ENCODE results near the gene EXOC3L1. TPM values are rescaled to one million over a fixed set of nuclear protein-coding genes. Genes with fewer than 3 reads are reported as not detected.

Gene EXOC3L1
- total and polyA plus RNA-seq, 2 of the 13 experiments (the other 11 are each of a cell fraction or from before 2014, with no cell fraction given): 0.12 TPM; not detected in 1

- POLR2A ChIA-PET: interaction anchor here (0.9 kb wide), 1 partner anchor 8 kb away, joined by 3 read pairs; the partner anchor contains the start of gene E2F4
- no peak for DNase-seq (ENCODE audit: low spot score)
These were observed 10.6 kb upstream of the EXOC3L1 start for GRCh38 chr16:67200491-67200890.

GRCh38 chr16:67199808-67200198 is 9.9 kb upstream of the EXOC3L1 start:
- no peak for FAIRE-seq

More at GRCh38 chr16:67200491-67200890, 10.6 kb upstream of the EXOC3L1 start:
- WGBS (ENCODE audit: low lambda C conversion rate): 97% methylated on average over 5 of the region's 8 CpGs
- CTCF ChIA-PET (ENCODE audit: low intra/inter-chr PET ratio, low total read pairs): no interaction called here
- Histone ChIP-seq H3K4me3 (replicated peaks in 1 of 3; ENCODE audit: insufficient read depth in 1 of 3, low read depth in 2 of 3, low read length in 3 of 3) (no peak overlapping the region), H3K4me1 (ENCODE audit: insufficient read depth, low read length) (peaks cover 5% of the 10 kb centered on the region), H4K20me1 (ENCODE audit: insufficient read depth, low read length) (no peaks in the 10 kb centered on the region), H3K27me3 (ENCODE audit: control insufficient read depth in 1 of 2, insufficient read depth in 2 of 2, low read length in 2 of 2) (no peaks in the 10 kb centered on the region), H3K27ac (ENCODE audit: extremely low read length, insufficient read depth, low read length) (no peak overlapping the region), H3K9me3 (ENCODE audit: low read length) (no peaks in the 10 kb centered on the region), H3K4me2 (ENCODE audit: low read depth, low read length) (no peak overlapping the region), H2AFZ (ENCODE audit: low read length) (no peak overlapping the region), H3K36me3 (replicated peaks in 1 of 2; ENCODE audit: control insufficient read depth in 1 of 2, insufficient read depth in 2 of 2, low read length in 2 of 2) (peaks cover 46 to 63% of the 10 kb centered on the region in 2 experiments), H3K79me2 (ENCODE audit: insufficient read depth, low read length) (no peaks in the 10 kb centered on the region), H3K9ac (ENCODE audit: insufficient read depth, low read depth, low read length) (no peak overlapping the region)
- TF ChIP-seq RBFOX2 (IDR thresholded peaks at IDR 0.05; ENCODE audit: low read depth, low read length) (0 out of 2 replicates have a peak, but pooled peaks have one; percentile 34), AGO2 (optimal IDR thresholded peaks at IDR 0.05; ENCODE audit: low read depth, low read length) (peak; percentile 64), KLF6 (CRISPR knock-in tag; IDR thresholded peaks at IDR 0.05) (no peak)
- in situ Hi-C loops (cut with HindIII; ENCODE audit: extremely low pct_ligation_motif_present, low pct_unique_long_range_greater_than_20kb) (no loop called here), intact Hi-C loops (cut with micrococcal nuclease; ENCODE audit: unreplicated experiment) (no loop called here)
- no TSS peak for BruUV-seq (replicated peaks)
- ATAC-seq: no peak
- no peak for FAIRE-seq

More at GRCh38 chr16:67199808-67200198, 9.9 kb upstream of the EXOC3L1 start:
- POLR2A ChIA-PET: interaction anchor here (0.9 kb wide), 1 partner anchor 8 kb away, joined by 3 read pairs; the partner anchor contains the start of gene E2F4
- no peak overlapping the region for H3K27ac ChIP-seq (ENCODE audit: extremely low read length, insufficient read depth, low read length)
- intact Hi-C loops (cut with micrococcal nuclease; ENCODE audit: unreplicated experiment) (no loop called here), in situ Hi-C loops (cut with HindIII; ENCODE audit: extremely low pct_ligation_motif_present, low pct_unique_long_range_greater_than_20kb) (no loop called here)
- no peak overlapping the region for H3K4me2 ChIP-seq (ENCODE audit: low read depth, low read length)
- CTCF ChIA-PET (ENCODE audit: low intra/inter-chr PET ratio, low total read pairs): no interaction called here
- H3K27me3 ChIP-seq (ENCODE audit: control insufficient read depth in 1 of 2, insufficient read depth in 2 of 2, low read length in 2 of 2): no peaks in the 10 kb centered on the region
- DNase-seq (ENCODE audit: low spot score): no peak
- no peak overlapping the region for H2AFZ ChIP-seq (ENCODE audit: low read length)
- H3K4me3 ChIP-seq (replicated peaks in 1 of 3; ENCODE audit: insufficient read depth in 1 of 3, low read depth in 2 of 3, low read length in 3 of 3): no peak overlapping the region
- H3K9ac ChIP-seq (ENCODE audit: insufficient read depth, low read depth, low read length): no peak overlapping the region
- H3K36me3 ChIP-seq (replicated peaks in 1 of 2; ENCODE audit: control insufficient read depth in 1 of 2, insufficient read depth in 2 of 2, low read length in 2 of 2): peaks cover 47 to 70% of the 10 kb centered on the region in 2 experiments
- no peak for ATAC-seq
- H3K4me1 ChIP-seq (ENCODE audit: insufficient read depth, low read length): no peaks in the 10 kb centered on the region
- H3K9me3 ChIP-seq (ENCODE audit: low read length): no peaks in the 10 kb centered on the region
- WGBS (ENCODE audit: low lambda C conversion rate): 97% methylated on average over 22 of the region's 22 CpGs
- TF ChIP-seq HNRNPH1 (optimal IDR thresholded peaks at IDR 0.05; ENCODE audit: low read depth, low read length) (no peak), THYN1 (CRISPR knock-in tag; IDR thresholded peaks at IDR 0.05; ENCODE audit: borderline replicate concordance, low read depth) (no peak), ZNF34 (CRISPR knock-in tag; IDR thresholded peaks at IDR 0.05; ENCODE audit: borderline replicate concordance) (no peak), ZNF710 (CRISPR knock-in tag; IDR thresholded peaks at IDR 0.05; ENCODE audit: borderline replicate concordance) (no peak), ZNF543 (CRISPR knock-in tag; IDR thresholded peaks at IDR 0.05) (no peak), PAX8 (CRISPR knock-in tag; IDR thresholded peaks at IDR 0.05; ENCODE audit: borderline replicate concordance) (no peak), CERS6 (CRISPR knock-in tag; IDR thresholded peaks at IDR 0.05) (no peak), XRCC5 (optimal IDR thresholded peaks at IDR 0.05; ENCODE audit: low read length) (no peak), SATB2 (CRISPR knock-in tag; IDR thresholded peaks at IDR 0.05) (no peak), ZNF850 (CRISPR knock-in tag; conservative IDR thresholded peaks at IDR 0.05) (no peak), MYPOP (CRISPR knock-in tag; IDR thresholded peaks at IDR 0.05) (no peak), SMAD9 (CRISPR knock-in tag; IDR thresholded peaks at IDR 0.05) (no peak), ZNF546 (CRISPR knock-in tag; conservative IDR thresholded peaks at IDR 0.05) (no peak), SP2 (CRISPR knock-in tag; IDR thresholded peaks at IDR 0.05) (no peak)
- H3K79me2 ChIP-seq (ENCODE audit: insufficient read depth, low read length): no peaks in the 10 kb centered on the region
- no peaks in the 10 kb centered on the region for H4K20me1 ChIP-seq (ENCODE audit: insufficient read depth, low read length)
- no TSS peak for BruUV-seq (replicated peaks)

Measured in HepG2 (cell line).